DMS153 (cell line): ENCODE results near the gene LIPH.
A peak's percentile ranks its signal among the peaks of the same experiment; 100 is the strongest.
"Not testable (repeated sequence)": the region's sequence is repeated elsewhere in the genome, so short reads cannot be mapped to it uniquely, and the experiment has no call there.

Experiments used
- DNase-seq: peaks from one replicate; lab custom pipeline; 2025; lab: John Stamatoyannopoulos, UW

The LIPH gene

GRCh38 chr3:185552358-185552877 lies at the start of gene LIPH:
TSS of gene LIPH (minus strand) at chr3:185552588. CDS start at chr3:185552471, 117 bp downstream.
- DNase-seq: peak; percentile 55

- DNase-seq: no peak
These were observed 43.1 kb upstream of the LIPH start for GRCh38 chr3:185595526-185595925.

- DNase-seq: no peak
These were observed 41.7 kb upstream of the LIPH start for GRCh38 chr3:185594073-185594472.

- DNase-seq: no peak
These were observed 34.3 kb upstream of the LIPH start for GRCh38 chr3:185586686-185587039.

- DNase-seq: peak; percentile 98
These were observed 33.7 kb upstream of the LIPH start, which contains the start of gene SENP2 for GRCh38 chr3:185585859-185586685. TSS of gene SENP2 (plus strand) at chr3:185586295. CDS start at chr3:185586414, 119 bp downstream.

- DNase-seq: no peak
These were observed 33.1 kb upstream of the LIPH start for GRCh38 chr3:185585518-185585858.

GRCh38 chr3:185584686-185585085 lies 32.3 kb upstream of the LIPH start:
- DNase-seq: no peak

GRCh38 chr3:185583925-185584324 lies 31.5 kb upstream of the LIPH start:
- no peak for DNase-seq

- no peak for DNase-seq
These were observed 30.5 kb upstream of the LIPH start for GRCh38 chr3:185582871-185583270.

- DNase-seq: no peak
These were observed 29.8 kb upstream of the LIPH start for GRCh38 chr3:185582236-185582635.

- peak; percentile 9 for DNase-seq
These were observed 22.9 kb upstream of the LIPH start for GRCh38 chr3:185575108-185575869.

GRCh38 chr3:185572183-185572582 lies 19.8 kb upstream of the LIPH start:
- DNase-seq: no peak

- no peak for DNase-seq
These were observed 9.6 kb upstream of the LIPH start for GRCh38 chr3:185561958-185562357.

- DNase-seq: no peak
These were observed 9.1 kb upstream of the LIPH start for GRCh38 chr3:185561374-185561943.

GRCh38 chr3:185560676-185561075 lies 8.3 kb upstream of the LIPH start:
- DNase-seq: no peak

- no peak for DNase-seq
These were observed 7.3 kb upstream of the LIPH start for GRCh38 chr3:185559706-185560090.

- DNase-seq: no peak
These were observed 6.0 kb upstream of the LIPH start for GRCh38 chr3:185558395-185558794.

GRCh38 chr3:185556640-185557039 lies 4.3 kb upstream of the LIPH start:
- not testable (repeated sequence) for DNase-seq

- DNase-seq: no peak
These were observed 3.5 kb upstream of the LIPH start for GRCh38 chr3:185555860-185556347.

- no peak for DNase-seq
These were observed 2.7 kb upstream of the LIPH start for GRCh38 chr3:185555101-185555501.

GRCh38 chr3:185549651-185550111 lies 2.7 kb downstream of the LIPH start:
- DNase-seq: no peak

- DNase-seq: no peak
These were observed 3.3 kb downstream of the LIPH start for GRCh38 chr3:185549122-185549521.
